ENCODE data around the gene LIN7A.

- TF ChIP-seq RAD21 (conservative IDR thresholded peaks at IDR 0.05) (no peak), CTCF (IDR thresholded peaks at IDR 0.05; ENCODE audit: poor library complexity, severe bottlenecking) (no peak), TAF1 (IDR thresholded peaks at IDR 0.05; ENCODE audit: low read depth) (no peak), POLR2AphosphoS5 (IDR thresholded peaks at IDR 0.05) (no peak), EZH2 (IDR thresholded peaks at IDR 0.05; ENCODE audit: borderline replicate concordance, insufficient read depth, low read length, poor library complexity, severe bottlenecking) (no peak), EP300 (conservative IDR thresholded peaks at IDR 0.05; ENCODE audit: poor library complexity, severe bottlenecking) (no peak)
These were observed 103.0 kb downstream of the LIN7A start for GRCh38 chr12:80834724-80835123.

Measured in neural cell (in vitro differentiated cells).